Caco-2 (cell line): ENCODE results near the gene GON7. TPM values are rescaled to one million over a fixed set of nuclear protein-coding genes. Genes with fewer than 3 reads are reported as not detected.
"Not testable (repeated sequence)": the region's sequence is repeated elsewhere in the genome, so short reads cannot be mapped to it uniquely, and the experiment has no call there.

Source experiments
- BruUV-seq: library from RNA; stranded (reverse); fragments of 400-500 nt; replicated peaks from 2 replicates; lab custom pipeline; 2021; lab: Mats Ljungman, UMichigan
- CTCF ChIA-PET: fragments of 300-600 bp; sonication (Branson Sonifier 250); formaldehyde crosslinking; loops from one replicate; lab custom pipeline; 2022; ENCODE audit warnings: antibody characterized with exemption; lab: Charles Lee
- POLR2A ChIA-PET: fragments of 300-600 bp; sonication (Branson Sonifier 250); formaldehyde crosslinking; loops from one replicate; lab custom pipeline; 2022; ENCODE audit warnings: antibody characterized with exemption; lab: Charles Lee
- DNase-seq, 2 experiments: peaks; one replicate each; pipeline versions ENCODE4 v3.0.0 to v3.0.0-alpha.2; 2020 to 2022
- H3K27me3 ChIP-seq: replicated peaks from 2 replicates; pipeline ENCODE4 v1.6.0; 2011; ENCODE audit warnings: low read length; ENCODE audit not compliant: control insufficient read depth, insufficient read depth
- H3K36me3 ChIP-seq: 2 replicates; pipeline ENCODE4 v1.5.1; 2011; ENCODE audit warnings: low read length; ENCODE audit not compliant: control insufficient read depth, insufficient read depth
- H3K4me1 ChIP-seq: fragments of 250-450 bp; sonication (Bioruptor Pico); 2 replicates; pipeline ENCODE4 v1.5.1; 2020; ENCODE audit warnings: mild to moderate bottlenecking
- H3K4me3 ChIP-seq: 2 replicates; pipeline ENCODE4 v1.5.1; 2011; ENCODE audit warnings: low read depth, mild to moderate bottlenecking, control low read depth, low read length
- H3K9me3 ChIP-seq: fragments of 250-450 bp; sonication (Bioruptor Pico); 2 replicates; pipeline ENCODE4 v1.5.1; 2020; ENCODE audit warnings: mild to moderate bottlenecking, moderate library complexity
- H3K27ac Mint-ChIP-seq: one replicate; pipeline ENCODE4 v1.8.0; 2022; ENCODE audit warnings: mixed read lengths; ENCODE audit not compliant: unreplicated experiment
- H3K27me3 Mint-ChIP-seq: one replicate; pipeline ENCODE4 v1.8.0; 2022; ENCODE audit warnings: mixed read lengths; ENCODE audit not compliant: insufficient read depth, unreplicated experiment
- H3K36me3 Mint-ChIP-seq: one replicate; pipeline ENCODE4 v1.8.0; 2022; ENCODE audit warnings: mild to moderate bottlenecking, mixed read lengths; ENCODE audit not compliant: insufficient read depth, unreplicated experiment
- H3K4me1 Mint-ChIP-seq: one replicate; pipeline ENCODE4 v1.8.0; 2022; ENCODE audit warnings: low read depth, mixed read lengths; ENCODE audit not compliant: unreplicated experiment
- H3K4me3 Mint-ChIP-seq: one replicate; pipeline ENCODE4 v1.8.0; 2022; ENCODE audit warnings: mild to moderate bottlenecking, moderate library complexity, mixed read lengths; ENCODE audit not compliant: unreplicated experiment
- H3K9me3 Mint-ChIP-seq: one replicate; pipeline ENCODE4 v1.8.0; 2022; ENCODE audit warnings: mixed read lengths; ENCODE audit not compliant: unreplicated experiment
- intact Hi-C: fragments of 100-400 bp; cut with micrococcal nuclease; formaldehyde crosslinking; loops from one replicate; pipeline ENCODE4 v1.10.0; 2022; ENCODE audit not compliant: unreplicated experiment
- total RNA-seq: library from RNA; stranded (reverse); gene quantifications from 2 replicates; pipeline ENCODE4 v1.2.3, GENCODE V29; 2022
- TF ChIP-seq, protein P1 (sequence below), 2 experiments: fragments of 200-600 bp in 1 of 2; IDR thresholded peaks; 1 replicate in 1 of 2; 2 replicates in 1 of 2; pipeline versions ENCODE4 v1.5.1 to v1.8.0; 2011 to 2022; ENCODE audit warnings: antibody characterized with exemption in 1 of 2, control low read depth in 1 of 2, inconsistent platforms in 1 of 2, low read depth in 1 of 2, low read length in 1 of 2, mild to moderate bottlenecking in 1 of 2, moderate library complexity in 1 of 2; ENCODE audit not compliant: insufficient read depth in 1 of 2, severe bottlenecking in 1 of 2, unreplicated experiment in 1 of 2

GON7 gene
- total RNA-seq, 1 experiment from 2014 or later = 10.8 TPM

- Mint-ChIP-seq H3K4me1 (no peaks in the 10 kb centered on the region), H3K4me3 (no peak overlapping the region), H3K27me3 (no peaks in the 10 kb centered on the region), H3K27ac (no peak overlapping the region), H3K36me3 (no peaks in the 10 kb centered on the region), H3K9me3 (no peaks in the 10 kb centered on the region)
- H3K9me3 ChIP-seq = no peaks in the 10 kb centered on the region
- ChIA-PET POLR2A (no interaction called here), CTCF (no interaction called here)
- no TSS peak for BruUV-seq
- DNase-seq = no peak
- TF ChIP-seq, protein P1, sequence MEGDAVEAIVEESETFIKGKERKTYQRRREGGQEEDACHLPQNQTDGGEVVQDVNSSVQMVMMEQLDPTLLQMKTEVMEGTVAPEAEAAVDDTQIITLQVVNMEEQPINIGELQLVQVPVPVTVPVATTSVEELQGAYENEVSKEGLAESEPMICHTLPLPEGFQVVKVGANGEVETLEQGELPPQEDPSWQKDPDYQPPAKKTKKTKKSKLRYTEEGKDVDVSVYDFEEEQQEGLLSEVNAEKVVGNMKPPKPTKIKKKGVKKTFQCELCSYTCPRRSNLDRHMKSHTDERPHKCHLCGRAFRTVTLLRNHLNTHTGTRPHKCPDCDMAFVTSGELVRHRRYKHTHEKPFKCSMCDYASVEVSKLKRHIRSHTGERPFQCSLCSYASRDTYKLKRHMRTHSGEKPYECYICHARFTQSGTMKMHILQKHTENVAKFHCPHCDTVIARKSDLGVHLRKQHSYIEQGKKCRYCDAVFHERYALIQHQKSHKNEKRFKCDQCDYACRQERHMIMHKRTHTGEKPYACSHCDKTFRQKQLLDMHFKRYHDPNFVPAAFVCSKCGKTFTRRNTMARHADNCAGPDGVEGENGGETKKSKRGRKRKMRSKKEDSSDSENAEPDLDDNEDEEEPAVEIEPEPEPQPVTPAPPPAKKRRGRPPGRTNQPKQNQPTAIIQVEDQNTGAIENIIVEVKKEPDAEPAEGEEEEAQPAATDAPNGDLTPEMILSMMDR (IDR thresholded peaks at IDR 0.05; ENCODE audit: insufficient read depth in 1 of 2, low read depth in 1 of 2, low read length in 1 of 2, severe bottlenecking in 1 of 2, unreplicated experiment in 1 of 2) = no peak
- no peaks in the 10 kb centered on the region for H3K27me3 ChIP-seq
- H3K36me3 ChIP-seq = no peaks in the 10 kb centered on the region
- no peaks in the 10 kb centered on the region for H3K4me1 ChIP-seq
- intact Hi-C loops = no loop called here
- H3K4me3 ChIP-seq = no peak overlapping the region
Observed at GRCh38 chr14:93173943-93174395, 32.9 kb downstream of the GON7 start.

- TF ChIP-seq, protein P1 (IDR thresholded peaks at IDR 0.05; ENCODE audit: insufficient read depth in 1 of 2, low read depth in 1 of 2, low read length in 1 of 2, severe bottlenecking in 1 of 2, unreplicated experiment in 1 of 2) = no peak
- no peaks in the 10 kb centered on the region for H3K27me3 Mint-ChIP-seq
- intact Hi-C loops = no loop called here
- Histone ChIP-seq H3K4me1 (no peaks in the 10 kb centered on the region), H3K4me3 (no peak overlapping the region), H3K36me3 (no peaks in the 10 kb centered on the region), H3K27me3 (no peaks in the 10 kb centered on the region), H3K9me3 (no peaks in the 10 kb centered on the region)
- H3K27ac Mint-ChIP-seq = no peak overlapping the region
- no peaks in the 10 kb centered on the region for H3K9me3 Mint-ChIP-seq
- BruUV-seq = no TSS peak
- H3K36me3 Mint-ChIP-seq = no peaks in the 10 kb centered on the region
- POLR2A ChIA-PET = no interaction called here
- no peak for DNase-seq
- CTCF ChIA-PET = no interaction called here
- H3K4me1 Mint-ChIP-seq = no peaks in the 10 kb centered on the region
- H3K4me3 Mint-ChIP-seq = no peak overlapping the region
Observed at GRCh38 chr14:93171376-93171775, 35.5 kb downstream of the GON7 start.

DNA sequence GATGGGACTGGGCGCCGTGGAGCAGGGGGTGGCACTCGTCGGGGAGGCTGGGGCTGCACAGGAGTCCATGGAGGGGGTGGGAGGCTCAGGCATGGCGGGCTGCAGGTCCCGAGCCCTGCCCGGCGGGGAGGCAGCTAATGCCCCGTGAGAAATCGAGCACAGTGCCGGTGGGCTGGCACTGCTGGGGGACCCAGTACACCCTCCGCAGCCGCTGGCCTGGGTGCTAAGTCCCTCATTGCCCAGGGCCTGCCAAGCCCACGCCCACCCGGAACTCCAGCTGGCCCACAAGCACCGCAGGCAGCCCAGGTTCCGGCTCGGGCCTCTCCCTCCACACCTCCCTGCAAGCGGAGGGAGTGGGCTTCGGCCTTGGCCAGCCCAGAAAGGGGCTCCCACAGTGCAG, 36.7 kb downstream of the GON7 start:
- H3K4me3 Mint-ChIP-seq, H3K27ac Mint-ChIP-seq, POLR2A ChIA-PET, intact Hi-C loops, H3K9me3 ChIP-seq, H3K36me3 ChIP-seq, H3K27me3 Mint-ChIP-seq, H3K36me3 Mint-ChIP-seq, BruUV-seq, DNase-seq, H3K4me1 ChIP-seq, H3K4me1 Mint-ChIP-seq, H3K4me3 ChIP-seq, CTCF ChIA-PET, H3K9me3 Mint-ChIP-seq, H3K27me3 ChIP-seq: not testable (repeated sequence)

- H3K27me3 Mint-ChIP-seq, intact Hi-C loops, POLR2A ChIA-PET: not testable (repeated sequence)
Observed at GRCh38 chr14:93169619-93170018, 37.2 kb downstream of the GON7 start.

GRCh38 chr14:93168610-93169009, 38.3 kb downstream of the GON7 start:
- POLR2A ChIA-PET, BruUV-seq, H3K4me1 Mint-ChIP-seq, H3K27me3 Mint-ChIP-seq, H3K9me3 ChIP-seq, H3K4me1 ChIP-seq, H3K36me3 Mint-ChIP-seq, H3K4me3 ChIP-seq, H3K36me3 ChIP-seq, H3K9me3 Mint-ChIP-seq, H3K27ac Mint-ChIP-seq, intact Hi-C loops, H3K27me3 ChIP-seq, DNase-seq, H3K4me3 Mint-ChIP-seq: not testable (repeated sequence)
- CTCF ChIA-PET = interaction anchor here (0.7 kb wide), 1 partner anchor 74 kb away, joined by 3 read pairs; no protein-coding TSS in a partner anchor

More at GRCh38 chr14:93169619-93170018, 37.2 kb downstream of the GON7 start:
- H3K27me3 ChIP-seq, H3K36me3 ChIP-seq, BruUV-seq, H3K4me1 Mint-ChIP-seq, H3K4me3 ChIP-seq, H3K4me3 Mint-ChIP-seq, H3K4me1 ChIP-seq, H3K36me3 Mint-ChIP-seq, CTCF ChIA-PET, H3K9me3 ChIP-seq, DNase-seq, H3K27ac Mint-ChIP-seq, H3K9me3 Mint-ChIP-seq: not testable (repeated sequence)
